Stimulated activated CD4-positive, alpha-beta T cell treated with anti-CD3 and anti-CD28 coated beads, Interleukin-2, amount 100 ng/mL, for 4 hours (primary cell): ENCODE data around the gene TLE3.

Experiments
- DNase-seq: peaks from one replicate; pipeline ENCODE4 v3.0.0-alpha.2; 2020; ENCODE audit warnings: low read depth

The TLE3 gene

GRCh38 chr15:70027518-70027917 is 70.2 kb downstream of the TLE3 start:
- no peak for DNase-seq

GRCh38 chr15:70026991-70027390 is 70.7 kb downstream of the TLE3 start:
- no peak for DNase-seq

- DNase-seq = no peak
These were observed 72.1 kb downstream of the TLE3 start for GRCh38 chr15:70025413-70026296.

- no peak for DNase-seq
These were observed 73.2 kb downstream of the TLE3 start for GRCh38 chr15:70024521-70024920.

- DNase-seq = no peak
These were observed 73.8 kb downstream of the TLE3 start for GRCh38 chr15:70023769-70024491.

GRCh38 chr15:70023064-70023768 is 74.5 kb downstream of the TLE3 start:
- DNase-seq = peak; percentile 25

GRCh38 chr15:70020229-70020628 is 77.5 kb downstream of the TLE3 start:
- no peak for DNase-seq

GRCh38 chr15:70018646-70019600 is 78.8 kb downstream of the TLE3 start:
- no peak for DNase-seq

- DNase-seq = no peak
These were observed 79.9 kb downstream of the TLE3 start for GRCh38 chr15:70017801-70018200.

GRCh38 chr15:70017025-70017424 is 80.7 kb downstream of the TLE3 start:
- no peak for DNase-seq

GRCh38 chr15:70016511-70016994 is 81.2 kb downstream of the TLE3 start:
- no peak for DNase-seq

- no peak for DNase-seq
These were observed 82.7 kb downstream of the TLE3 start for GRCh38 chr15:70014860-70015490.

- no peak for DNase-seq
These were observed 83.4 kb downstream of the TLE3 start for GRCh38 chr15:70014331-70014730.

GRCh38 chr15:70013656-70014313 is 83.9 kb downstream of the TLE3 start:
- DNase-seq = no peak

GRCh38 chr15:70012895-70013294 is 84.8 kb downstream of the TLE3 start:
- DNase-seq = no peak

GRCh38 chr15:70008697-70009290 is 88.9 kb downstream of the TLE3 start:
- no peak for DNase-seq

GRCh38 chr15:70006259-70007147 is 91.2 kb downstream of the TLE3 start:
- no peak for DNase-seq

- DNase-seq = no peak
These were observed 92.9 kb downstream of the TLE3 start for GRCh38 chr15:70004826-70005225.

GRCh38 chr15:70002897-70003296 is 94.8 kb downstream of the TLE3 start:
- no peak for DNase-seq
